ENCODE results near the gene HOXB2. TPM values are rescaled to one million over a fixed set of nuclear protein-coding genes. Genes with fewer than 3 reads are reported as not detected.

HOXB2 gene
- total RNA-seq, 1 experiment from 2014 or later = 3.0 TPM

GRCh38 chr17:48528936-48529682 is 15.8 kb downstream of the HOXB2 start:
- no peaks in the 10 kb centered on the region for H3K9me3 Mint-ChIP-seq (ENCODE audit: unreplicated experiment)
- H3K4me1 Mint-ChIP-seq (ENCODE audit: insufficient read depth, unreplicated experiment) = peaks cover 5% of the 10 kb centered on the region
- TF ChIP-seq, protein P1, sequence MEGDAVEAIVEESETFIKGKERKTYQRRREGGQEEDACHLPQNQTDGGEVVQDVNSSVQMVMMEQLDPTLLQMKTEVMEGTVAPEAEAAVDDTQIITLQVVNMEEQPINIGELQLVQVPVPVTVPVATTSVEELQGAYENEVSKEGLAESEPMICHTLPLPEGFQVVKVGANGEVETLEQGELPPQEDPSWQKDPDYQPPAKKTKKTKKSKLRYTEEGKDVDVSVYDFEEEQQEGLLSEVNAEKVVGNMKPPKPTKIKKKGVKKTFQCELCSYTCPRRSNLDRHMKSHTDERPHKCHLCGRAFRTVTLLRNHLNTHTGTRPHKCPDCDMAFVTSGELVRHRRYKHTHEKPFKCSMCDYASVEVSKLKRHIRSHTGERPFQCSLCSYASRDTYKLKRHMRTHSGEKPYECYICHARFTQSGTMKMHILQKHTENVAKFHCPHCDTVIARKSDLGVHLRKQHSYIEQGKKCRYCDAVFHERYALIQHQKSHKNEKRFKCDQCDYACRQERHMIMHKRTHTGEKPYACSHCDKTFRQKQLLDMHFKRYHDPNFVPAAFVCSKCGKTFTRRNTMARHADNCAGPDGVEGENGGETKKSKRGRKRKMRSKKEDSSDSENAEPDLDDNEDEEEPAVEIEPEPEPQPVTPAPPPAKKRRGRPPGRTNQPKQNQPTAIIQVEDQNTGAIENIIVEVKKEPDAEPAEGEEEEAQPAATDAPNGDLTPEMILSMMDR (IDR thresholded peaks at IDR 0.05; ENCODE audit: unreplicated experiment) = no peak
- H3K36me3 Mint-ChIP-seq (ENCODE audit: insufficient read depth, unreplicated experiment) = no peaks in the 10 kb centered on the region
- no peak overlapping the region for H3K27ac Mint-ChIP-seq (ENCODE audit: low read depth, unreplicated experiment)
- peaks cover 23% of the 10 kb centered on the region for H3K27me3 Mint-ChIP-seq (ENCODE audit: insufficient read depth, unreplicated experiment)
- BruUV-seq (replicated peaks) = no TSS peak
- no peak for DNase-seq (ENCODE audit: unreplicated experiment)
- CTCF ChIA-PET = interaction anchor here (0.5 kb wide), 1 partner anchor 67 kb away, joined by 3 read pairs; no protein-coding TSS in a partner anchor
- POLR2A ChIA-PET = no interaction called here
- intact Hi-C loops (cut with micrococcal nuclease) = no loop called here
- no peak overlapping the region for H3K4me3 Mint-ChIP-seq (ENCODE audit: unreplicated experiment)

GRCh38 chr17:48528153-48528935 is 16.6 kb downstream of the HOXB2 start:
- Mint-ChIP-seq H3K27me3 (ENCODE audit: insufficient read depth, unreplicated experiment) (peaks cover 23% of the 10 kb centered on the region), H3K4me1 (ENCODE audit: insufficient read depth, unreplicated experiment) (peaks cover 5% of the 10 kb centered on the region), H3K27ac (ENCODE audit: low read depth, unreplicated experiment) (no peak overlapping the region), H3K9me3 (ENCODE audit: unreplicated experiment) (no peaks in the 10 kb centered on the region), H3K4me3 (ENCODE audit: unreplicated experiment) (no peak overlapping the region), H3K36me3 (ENCODE audit: insufficient read depth, unreplicated experiment) (no peaks in the 10 kb centered on the region)
- intact Hi-C loops (cut with micrococcal nuclease) = no loop called here
- TF ChIP-seq, protein P1 (IDR thresholded peaks at IDR 0.05; ENCODE audit: unreplicated experiment) = no peak
- BruUV-seq (replicated peaks) = no TSS peak
- ChIA-PET CTCF (no interaction called here), POLR2A (no interaction called here)
- DNase-seq (ENCODE audit: unreplicated experiment) = no peak

GRCh38 chr17:48527547-48527932 is 17.4 kb downstream of the HOXB2 start:
- H3K9me3 Mint-ChIP-seq (ENCODE audit: unreplicated experiment) = no peaks in the 10 kb centered on the region
- ChIA-PET CTCF (interaction anchor here (0.7 kb wide), 1 partner anchor 56 kb away, joined by 3 read pairs; no protein-coding TSS in a partner anchor), POLR2A (no interaction called here)
- intact Hi-C loops (cut with micrococcal nuclease) = no loop called here
- TF ChIP-seq, protein P1 (IDR thresholded peaks at IDR 0.05; ENCODE audit: unreplicated experiment) = no peak
- H3K4me1 Mint-ChIP-seq (ENCODE audit: insufficient read depth, unreplicated experiment) = peaks cover 5% of the 10 kb centered on the region
- H3K36me3 Mint-ChIP-seq (ENCODE audit: insufficient read depth, unreplicated experiment) = no peaks in the 10 kb centered on the region
- BruUV-seq (replicated peaks) = no TSS peak
- H3K27ac Mint-ChIP-seq (ENCODE audit: low read depth, unreplicated experiment) = no peak overlapping the region
- DNase-seq (ENCODE audit: unreplicated experiment) = no peak
- H3K27me3 Mint-ChIP-seq (ENCODE audit: insufficient read depth, unreplicated experiment) = peaks cover 23% of the 10 kb centered on the region
- H3K4me3 Mint-ChIP-seq (ENCODE audit: unreplicated experiment) = no peak overlapping the region

All from MCF 10A (cell line).